ENCODE data around the gene CREB3L2.

GRCh38 chr7:137928626-137929025 is 73.3 kb downstream of the CREB3L2 start:
- TF ChIP-seq EZH2 (IDR thresholded peaks at IDR 0.05; ENCODE audit: low read depth) (no peak), CTCF (conservative IDR thresholded peaks at IDR 0.05) (no peak)

Data from PC-9 (cell line).